ENCODE measurements around the gene ACAD10. TPM values are rescaled to one million over a fixed set of nuclear protein-coding genes. Genes with fewer than 3 reads are reported as not detected.
A peak's percentile ranks its signal among the peaks of the same experiment; 100 is the strongest.

Gene ACAD10
- total RNA-seq, 6 donors from 2014 or later = 16.7 to 83.8 (median 27.0) TPM

DNA sequence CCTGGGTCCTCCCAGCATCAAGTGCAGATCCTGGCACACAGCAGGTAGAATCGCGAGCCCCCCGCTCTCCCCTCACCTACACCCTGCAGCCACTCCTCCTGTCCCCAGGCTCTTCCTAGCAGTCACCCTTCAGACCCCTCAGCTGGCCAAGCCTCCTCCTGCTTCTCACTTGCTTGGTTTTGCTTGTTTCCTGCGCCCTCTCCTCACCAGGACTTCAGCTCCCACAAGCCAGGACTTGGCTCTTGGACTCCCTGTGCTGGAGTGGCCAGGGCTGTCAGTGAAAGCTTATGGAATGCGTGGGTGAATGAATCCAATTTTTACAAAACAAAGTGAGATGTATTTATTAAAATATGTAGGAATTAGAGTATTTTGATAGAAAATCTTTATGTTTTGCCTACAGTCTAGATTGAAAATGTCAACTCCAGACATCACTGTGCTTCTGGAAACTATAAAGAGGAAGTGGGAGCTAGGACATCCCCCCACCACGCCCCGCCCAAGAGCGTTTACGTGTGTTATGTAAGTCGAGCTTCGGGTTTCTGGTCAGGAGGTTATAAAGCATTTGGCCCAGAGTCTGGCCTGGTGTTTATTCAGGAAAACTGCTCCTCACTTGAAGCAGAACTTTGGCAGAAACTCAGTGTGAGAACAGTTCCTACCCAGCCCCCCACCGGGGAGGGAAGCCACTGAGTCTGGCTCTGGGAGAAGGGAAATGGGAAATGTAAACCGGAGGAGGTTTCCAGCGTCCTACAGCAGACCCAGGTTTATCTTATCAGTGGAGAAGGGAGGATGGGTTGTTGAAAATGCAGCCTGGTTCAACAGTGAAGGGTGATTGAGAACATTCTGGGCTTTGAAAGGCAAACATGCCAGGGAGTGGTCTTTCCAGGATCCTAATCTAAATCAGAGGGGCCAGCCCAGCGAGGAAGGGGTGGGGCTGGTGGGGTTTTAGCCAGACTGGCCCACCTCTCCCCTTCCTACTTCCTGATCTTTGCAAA is 89.6 kb downstream of the ACAD10 start:
- H3K4me3 ChIP-seq = peak overlapping the region in 2 of 4 donors; percentile 15 to 20
- peaks cover 0 to 13% (median 2%) of the 10 kb centered on the region in 4 donors for H3K36me3 ChIP-seq
- H3K27me3 ChIP-seq = no peaks in the 10 kb centered on the region
- peak overlapping the region; percentile 90 to 98 (median 94) for H3K27ac ChIP-seq
- WGBS, 2 donors = 14 to 16% methylated on average over 15 of the region's 15 CpGs
- ATAC-seq (ENCODE audit: low FRiP score in 2 of 2) (peak; percentile 79 to 81), DNase-seq (peak in 1 of 2 donors; percentile 94)
- peaks cover 81 to 100% (median 96%) of the 10 kb centered on the region in 4 donors for H3K4me1 ChIP-seq
- TF ChIP-seq, protein P1, sequence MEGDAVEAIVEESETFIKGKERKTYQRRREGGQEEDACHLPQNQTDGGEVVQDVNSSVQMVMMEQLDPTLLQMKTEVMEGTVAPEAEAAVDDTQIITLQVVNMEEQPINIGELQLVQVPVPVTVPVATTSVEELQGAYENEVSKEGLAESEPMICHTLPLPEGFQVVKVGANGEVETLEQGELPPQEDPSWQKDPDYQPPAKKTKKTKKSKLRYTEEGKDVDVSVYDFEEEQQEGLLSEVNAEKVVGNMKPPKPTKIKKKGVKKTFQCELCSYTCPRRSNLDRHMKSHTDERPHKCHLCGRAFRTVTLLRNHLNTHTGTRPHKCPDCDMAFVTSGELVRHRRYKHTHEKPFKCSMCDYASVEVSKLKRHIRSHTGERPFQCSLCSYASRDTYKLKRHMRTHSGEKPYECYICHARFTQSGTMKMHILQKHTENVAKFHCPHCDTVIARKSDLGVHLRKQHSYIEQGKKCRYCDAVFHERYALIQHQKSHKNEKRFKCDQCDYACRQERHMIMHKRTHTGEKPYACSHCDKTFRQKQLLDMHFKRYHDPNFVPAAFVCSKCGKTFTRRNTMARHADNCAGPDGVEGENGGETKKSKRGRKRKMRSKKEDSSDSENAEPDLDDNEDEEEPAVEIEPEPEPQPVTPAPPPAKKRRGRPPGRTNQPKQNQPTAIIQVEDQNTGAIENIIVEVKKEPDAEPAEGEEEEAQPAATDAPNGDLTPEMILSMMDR (IDR thresholded peaks at IDR 0.05) = no peak
- TF ChIP-seq POLR2A (IDR thresholded peaks at IDR 0.05) = peak in 2 of 4 donors; percentile 64 to 84
- TF ChIP-seq POLR2AphosphoS5 (IDR thresholded peaks at IDR 0.05) = peak; percentile 68 to 92
- peak in 2 of 4 donors; percentile 27 to 80 for TF ChIP-seq EP300 (IDR thresholded peaks at IDR 0.05)
- H3K9me3 ChIP-seq = no peaks in the 10 kb centered on the region

DNA sequence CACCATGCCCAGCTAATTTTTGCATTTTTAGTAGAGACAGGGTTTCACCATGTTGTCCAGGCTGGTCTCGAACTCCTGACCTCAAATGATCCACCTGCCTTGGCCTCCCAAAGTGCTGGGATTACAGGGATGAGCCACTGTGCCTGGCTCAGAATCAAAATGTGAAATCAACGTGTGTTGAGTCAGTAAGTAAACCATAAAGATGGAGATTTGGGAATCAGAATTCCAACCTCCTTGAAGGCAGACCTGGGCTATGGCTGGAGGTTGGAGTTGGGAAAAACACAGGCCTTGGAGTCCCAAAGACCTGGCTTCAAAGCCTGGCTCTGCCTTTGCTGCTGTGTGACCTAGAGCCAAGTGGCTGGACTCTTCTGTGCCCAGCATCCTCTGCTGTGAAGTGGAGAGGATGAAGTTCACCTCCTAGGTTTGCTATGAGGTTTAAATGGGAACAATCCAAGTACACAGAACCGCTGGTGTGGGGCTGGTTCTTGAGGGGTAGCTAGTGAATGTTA is 91.0 kb downstream of the ACAD10 start:
- Histone ChIP-seq H3K9me3 (no peaks in the 10 kb centered on the region), H3K27me3 (no peaks in the 10 kb centered on the region), H3K27ac (peak overlapping the region; percentile 90 to 98 (median 94)), H3K36me3 (peaks cover 0 to 20% (median 11%) of the 10 kb centered on the region in 4 donors), H3K4me1 (peaks cover 72 to 100% (median 87%) of the 10 kb centered on the region in 4 donors), H3K4me3 (no peak overlapping the region)
- 47 to 59% methylated on average over 3 of the region's 3 CpGs for WGBS, 2 donors
- DNase-seq (no peak), ATAC-seq (ENCODE audit: low FRiP score in 2 of 2) (no peak)
- TF ChIP-seq POLR2A (IDR thresholded peaks at IDR 0.05) = no peak
- no peak for TF ChIP-seq POLR2AphosphoS5 (IDR thresholded peaks at IDR 0.05)
- TF ChIP-seq, protein P1 (IDR thresholded peaks at IDR 0.05) = no peak
- TF ChIP-seq EP300 (IDR thresholded peaks at IDR 0.05) = no peak

DNA sequence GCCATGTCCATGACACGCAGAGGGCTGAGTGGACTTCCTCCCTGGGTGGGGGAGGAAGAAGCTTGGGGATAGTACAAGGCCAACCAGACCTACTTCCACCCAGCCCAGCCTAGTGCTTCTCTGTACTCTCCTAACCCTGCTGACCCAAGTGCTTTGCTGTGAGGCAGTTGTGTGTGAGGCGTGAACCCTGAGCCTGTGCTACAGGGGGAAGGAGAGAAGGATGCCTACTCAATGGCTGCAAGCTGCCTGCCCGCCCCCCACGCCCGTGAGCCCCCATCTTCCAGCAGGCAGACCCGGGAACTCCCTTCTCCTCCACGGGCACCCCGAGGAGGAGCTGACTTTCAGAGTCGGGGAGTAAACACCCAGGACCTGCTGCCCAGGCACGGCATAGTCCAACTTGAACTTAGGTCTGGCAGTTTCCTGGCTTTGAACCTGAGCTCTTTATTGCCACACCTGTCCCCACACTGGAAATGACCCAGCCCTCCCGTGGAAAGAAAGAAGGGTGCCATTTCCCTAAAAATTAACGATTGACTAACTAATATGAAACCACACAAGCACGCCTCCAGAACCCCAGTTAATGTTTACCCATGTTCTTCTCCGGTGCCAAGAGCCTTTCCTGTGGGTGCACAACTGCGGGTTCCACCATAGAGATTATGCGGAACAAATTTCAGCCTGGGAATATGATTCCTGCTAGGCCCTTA is 91.6 kb downstream of the ACAD10 start:
- H3K36me3 ChIP-seq = peaks cover 0 to 26% (median 16%) of the 10 kb centered on the region in 4 donors
- peak; percentile 72 to 79 for DNase-seq
- H3K9me3 ChIP-seq = no peaks in the 10 kb centered on the region
- ATAC-seq (ENCODE audit: low FRiP score in 2 of 2) = peak; percentile 51 to 61
- WGBS, 2 donors = 33 to 35% methylated on average over 13 to 15 of the region's 16 CpGs
- peaks cover 70 to 100% (median 81%) of the 10 kb centered on the region in 4 donors for H3K4me1 ChIP-seq
- peak overlapping the region; percentile 90 to 98 (median 94) for H3K27ac ChIP-seq
- TF ChIP-seq, protein P1 (IDR thresholded peaks at IDR 0.05) = no peak
- TF ChIP-seq POLR2AphosphoS5 (IDR thresholded peaks at IDR 0.05) (peak; percentile 5 to 10), POLR2A (IDR thresholded peaks at IDR 0.05) (peak in 1 of 4 donors; percentile 45)
- H3K27me3 ChIP-seq = no peaks in the 10 kb centered on the region
- H3K4me3 ChIP-seq = no peak overlapping the region

DNA sequence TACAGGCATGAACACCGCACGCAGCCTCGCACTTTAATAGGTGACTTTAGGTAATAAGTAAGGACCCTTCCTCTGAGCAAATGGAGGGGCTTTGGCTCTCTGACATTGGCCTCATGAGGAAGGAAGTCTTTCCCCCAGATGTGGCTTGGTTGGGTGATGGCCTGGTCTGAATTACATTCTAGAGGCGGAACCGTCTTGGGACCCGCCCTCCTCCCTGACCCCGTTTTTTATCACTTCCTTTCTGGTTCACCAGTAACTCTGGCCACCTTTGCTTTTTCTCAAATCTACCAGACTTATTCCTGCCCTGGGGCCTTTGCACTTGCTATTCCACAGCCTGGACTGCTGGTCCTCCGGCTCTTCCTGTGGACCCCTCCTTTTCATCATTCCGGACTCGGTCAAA is 94.3 kb downstream of the ACAD10 start:
- peak overlapping the region; percentile 43 to 98 (median 94) for H3K27ac ChIP-seq
- peaks cover 17 to 53% (median 43%) of the 10 kb centered on the region in 4 donors for H3K36me3 ChIP-seq
- no peak for ATAC-seq (ENCODE audit: low FRiP score in 2 of 2)
- no peak for TF ChIP-seq EP300 (IDR thresholded peaks at IDR 0.05)
- H3K9me3 ChIP-seq = no peaks in the 10 kb centered on the region
- H3K4me1 ChIP-seq = peaks cover 43 to 79% (median 56%) of the 10 kb centered on the region in 4 donors
- no peak overlapping the region for H3K4me3 ChIP-seq
- DNase-seq = no peak
- H3K27me3 ChIP-seq = no peaks in the 10 kb centered on the region
- 84 to 85% methylated on average over 7 to 10 of the region's 10 CpGs for WGBS, 2 donors
